GM19438 (cell line): ENCODE measurements around the gene ABAT.

ENCODE experiments used
- ATAC-seq: cut with Tn5 transposase; IDR thresholded peaks from one replicate; pipeline ENCODE4 v1.9.1; 2021; ENCODE audit warnings: low read depth; ENCODE audit not compliant: unreplicated experiment

ABAT gene

GRCh38 chr16:8807189-8807588 lies 132.8 kb downstream of the ABAT start:
- ATAC-seq: no peak

- ATAC-seq: no peak
Measured at GRCh38 chr16:8808009-8808408, 133.6 kb downstream of the ABAT start.

GRCh38 chr16:8808613-8809353 lies 134.4 kb downstream of the ABAT start:
- ATAC-seq: no peak

GRCh38 chr16:8812162-8812843 lies 137.9 kb downstream of the ABAT start:
- ATAC-seq: no peak

GRCh38 chr16:8814095-8814806 lies 139.8 kb downstream of the ABAT start:
- no peak for ATAC-seq

- ATAC-seq: no peak
Measured at GRCh38 chr16:8816967-8817655, 142.7 kb downstream of the ABAT start.

- peak; percentile 68 for ATAC-seq
Measured at GRCh38 chr16:8818504-8819270, 144.3 kb downstream of the ABAT start.

GRCh38 chr16:8819411-8820034 lies 145.1 kb downstream of the ABAT start:
- no peak for ATAC-seq

- no peak for ATAC-seq
Measured at GRCh38 chr16:8822403-8822802, 148.0 kb downstream of the ABAT start.

GRCh38 chr16:8826278-8826879 lies 152.0 kb downstream of the ABAT start:
- ATAC-seq: no peak

GRCh38 chr16:8828541-8829165 lies 154.2 kb downstream of the ABAT start:
- no peak for ATAC-seq

GRCh38 chr16:8831450-8831849 lies 157.0 kb downstream of the ABAT start:
- no peak for ATAC-seq

- no peak for ATAC-seq
Measured at GRCh38 chr16:8831871-8832716, 157.7 kb downstream of the ABAT start.

GRCh38 chr16:8832717-8833105 lies 158.3 kb downstream of the ABAT start:
- ATAC-seq: no peak
